Left colon (tissue), 2 donors: ENCODE data around the gene KCNN1. TPM values are rescaled to one million over a fixed set of nuclear protein-coding genes. Genes with fewer than 3 reads are reported as not detected.
A peak's percentile ranks its signal among the peaks of the same experiment; 100 is the strongest.
"Not testable (repeated sequence)": the region's sequence is repeated elsewhere in the genome, so short reads cannot be mapped to it uniquely, and the experiment has no call there.

Experiments used
- ATAC-seq: fragments of 200-7000 bp; cut with Tn5 transposase; one replicate; pipeline ENCODE4 v1.9.1; 2020; ENCODE audit warnings: mild to moderate bottlenecking, moderate library complexity
- DNase-seq, 2 donors: peaks; one replicate each; pipeline ENCODE4 v3.0.0-alpha.2; 2020
- intact Hi-C, 2 donors: fragments of 100-400 bp; cut with DNase I in 1 of 2; cut with micrococcal nuclease in 1 of 2; formaldehyde crosslinking; loops; one replicate each; pipeline versions ENCODE4 v1.11.2 to v1.14.0; 2022; cut with DNase I, micrococcal nuclease
- total RNA-seq, 2 donors: library from RNA; stranded (reverse); fragmentation: NEBNext Ultra II Directional; extraction: Animal tissue kit (Norgen Biotek cat#: 25700); gene quantifications; one replicate each; pipeline ENCODE4 v1.2.1, GENCODE V29; 2021
- donor health status: DM: no; HTN: no; CAD: no.
- donor health status: DM: yes; HTN: yes; CAD: no.

The KCNN1 gene
- total RNA-seq, 2 donors from 2014 or later = 0.14 TPM; not detected in 1

- no peak for DNase-seq
- ATAC-seq = no peak
- intact Hi-C loops = no loop called here
These were observed 9.0 kb upstream of the KCNN1 start for GRCh38 chr19:17957885-17958284.

DNA sequence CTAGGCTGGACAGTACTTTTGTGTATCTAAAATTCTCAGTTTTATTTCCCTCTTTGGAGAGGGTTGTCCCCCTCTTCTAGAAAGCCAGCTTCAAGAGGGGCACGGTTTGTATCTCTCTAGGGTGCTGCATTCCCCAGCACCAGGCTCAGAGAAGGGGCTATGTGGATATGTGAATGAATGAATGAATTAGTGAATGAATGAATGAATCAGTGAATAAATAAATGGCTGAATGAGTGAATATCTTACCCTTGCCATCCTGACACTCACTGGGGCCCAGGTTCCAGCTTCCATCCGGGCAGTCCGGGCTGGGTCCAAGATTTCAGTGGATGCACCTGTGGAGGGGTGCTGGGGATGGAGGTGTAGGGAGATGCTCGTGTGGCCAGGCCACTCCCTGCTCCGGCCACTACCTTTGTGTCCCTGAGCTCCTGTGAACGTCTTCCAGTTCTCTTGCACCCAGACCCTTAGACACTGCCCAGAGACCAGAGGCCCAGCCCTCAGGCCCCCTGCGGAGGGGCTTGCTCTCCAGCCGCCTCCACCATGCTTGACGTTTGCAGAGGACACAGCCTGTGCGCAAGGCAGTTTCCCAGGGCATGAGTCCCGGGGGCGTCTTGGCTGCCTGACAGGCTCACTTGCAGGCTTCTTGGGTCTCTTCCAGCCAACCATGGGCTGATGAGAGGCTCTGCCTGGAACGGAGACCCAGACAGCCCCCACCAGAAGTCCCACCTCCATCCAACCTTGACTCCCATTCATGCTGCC, 2.8 kb upstream of the KCNN1 start:
- no peak for DNase-seq
- intact Hi-C loops = no loop called here
- ATAC-seq = no peak

GRCh38 chr19:17965370-17966128, 1.4 kb upstream of the KCNN1 start:
- intact Hi-C loops = no loop called here
- ATAC-seq (no peak), DNase-seq (no peak)

GRCh38 chr19:17966129-17966483, 801 bp upstream of the KCNN1 start:
- no peak for ATAC-seq
- intact Hi-C loops = no loop called here
- DNase-seq = no peak

DNA sequence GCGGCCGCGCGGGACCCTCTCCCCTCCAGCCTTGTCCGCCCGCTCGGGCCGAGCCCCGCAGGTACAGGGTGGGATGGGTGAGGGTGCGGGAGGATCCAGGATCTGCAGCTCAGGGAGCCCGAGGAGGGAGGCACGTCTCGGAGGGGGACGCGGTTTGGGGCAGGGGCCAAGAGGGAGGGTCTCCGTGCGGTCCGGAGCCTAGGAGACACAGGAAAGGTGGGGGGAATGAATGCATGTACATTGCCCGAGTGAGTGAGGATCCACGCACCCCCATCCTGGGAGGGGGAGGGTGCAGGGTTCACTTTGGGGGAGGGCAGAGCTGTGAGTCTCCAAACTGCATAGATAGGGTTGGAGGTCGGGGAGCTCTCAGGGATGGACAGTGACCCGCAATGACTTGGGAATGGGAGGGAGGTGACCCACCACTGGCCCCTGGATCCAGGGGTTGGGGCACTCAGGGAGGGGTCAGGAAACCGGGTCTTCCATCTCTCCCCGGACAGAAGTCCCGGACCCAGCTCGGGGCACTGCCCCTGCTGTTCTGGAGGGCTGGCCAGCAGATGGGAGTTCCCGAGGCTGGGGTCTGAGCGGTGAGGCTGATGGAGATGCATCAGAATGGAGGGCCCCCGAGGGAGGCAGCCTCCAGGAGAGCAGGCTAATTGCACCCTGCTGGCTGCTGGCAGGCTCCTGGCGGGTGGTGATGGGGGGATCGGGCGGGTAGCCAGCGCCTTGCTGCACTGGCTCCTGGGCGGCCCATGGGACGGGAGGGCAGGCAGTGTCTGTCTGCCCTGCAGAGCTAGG, 547 bp downstream of the KCNN1 start:
- ATAC-seq (no peak), DNase-seq (no peak)
- intact Hi-C loops = no loop called here

GRCh38 chr19:17968362-17968761, 1.5 kb downstream of the KCNN1 start:
- intact Hi-C loops = no loop called here
- ATAC-seq (no peak), DNase-seq (no peak)

DNA sequence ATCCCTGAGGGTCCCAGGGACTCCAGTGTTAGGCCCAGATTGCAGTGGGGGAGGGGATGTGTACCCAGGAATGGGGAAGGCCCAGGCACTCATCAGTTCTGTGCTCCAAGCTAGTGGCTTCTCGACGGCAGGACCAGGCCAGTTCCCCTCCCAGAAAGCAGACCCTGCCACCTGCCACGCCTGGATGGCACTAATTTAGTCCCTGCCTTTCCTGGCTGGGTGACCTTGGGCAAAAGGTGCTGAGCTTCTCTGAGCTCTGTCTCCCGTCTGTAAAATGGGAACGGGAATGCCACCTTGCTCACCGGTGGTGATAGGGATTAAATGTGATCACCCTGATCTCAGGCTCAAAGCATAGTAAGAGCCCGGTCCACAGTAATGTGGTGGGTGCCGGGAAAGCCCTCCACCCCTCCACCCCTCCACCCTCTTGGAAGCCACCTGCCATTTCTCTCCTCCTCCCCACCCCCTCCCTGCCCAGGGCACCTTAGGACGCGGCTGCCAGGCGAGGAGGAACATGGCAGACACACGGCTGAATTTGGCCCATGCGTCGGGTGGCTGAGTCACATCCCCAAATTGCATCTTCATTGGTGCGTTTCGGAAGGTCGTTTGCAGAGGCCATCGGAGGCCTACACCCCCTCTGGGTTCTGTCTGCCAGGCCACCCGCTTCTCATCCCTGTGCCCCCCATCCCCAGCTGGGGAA, 2.3 kb downstream of the KCNN1 start:
- intact Hi-C loops = no loop called here
- ATAC-seq = no peak

GRCh38 chr19:17972230-17972629, 5.3 kb downstream of the KCNN1 start:
- intact Hi-C loops = no loop called here
- DNase-seq = no peak
- ATAC-seq = no peak

More for the DNA sequence above, 2.3 kb downstream of the KCNN1 start:
- no peak for DNase-seq

DNA sequence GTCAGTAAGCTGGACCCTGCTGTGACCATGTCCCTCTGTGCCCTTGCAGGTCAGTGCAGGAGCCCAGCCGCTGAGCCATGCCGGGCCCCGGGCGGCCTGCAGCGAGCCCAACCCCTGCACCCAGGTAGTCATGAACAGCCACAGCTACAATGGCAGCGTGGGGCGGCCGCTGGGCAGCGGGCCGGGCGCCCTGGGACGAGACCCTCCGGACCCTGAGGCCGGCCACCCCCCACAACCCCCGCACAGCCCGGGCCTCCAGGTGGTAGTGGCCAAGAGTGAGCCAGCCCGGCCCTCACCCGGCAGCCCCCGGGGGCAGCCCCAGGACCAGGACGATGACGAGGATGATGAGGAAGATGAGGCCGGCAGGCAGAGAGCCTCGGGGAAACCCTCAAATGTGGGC, 6.9 kb downstream of the KCNN1 start:
- no peak for DNase-seq
- no peak for ATAC-seq
- intact Hi-C loops = no loop called here

- ATAC-seq (no peak), DNase-seq (no peak)
These were observed 7.6 kb downstream of the KCNN1 start for GRCh38 chr19:17974551-17974950.

DNA sequence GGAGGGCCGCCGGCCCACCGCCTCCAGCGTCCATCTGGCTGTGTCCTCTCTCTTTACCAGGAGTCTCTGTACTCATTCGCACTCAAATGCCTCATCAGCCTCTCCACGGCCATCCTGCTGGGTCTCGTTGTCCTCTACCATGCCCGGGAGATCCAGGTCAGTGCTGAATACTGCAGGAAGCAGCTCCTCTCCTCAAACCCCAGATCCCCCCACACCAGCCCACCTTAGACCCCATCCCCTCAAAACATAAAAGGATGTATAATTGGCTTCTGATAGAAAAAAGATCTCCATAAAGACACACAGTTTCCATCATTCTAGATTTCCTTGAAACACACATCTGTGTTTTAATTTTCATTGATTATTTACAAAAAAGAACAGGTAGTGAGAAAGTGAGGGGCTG, 8.1 kb downstream of the KCNN1 start:
- DNase-seq (no peak), ATAC-seq (no peak)
- intact Hi-C loops = no loop called here

More at GRCh38 chr19:17974551-17974950, 7.6 kb downstream of the KCNN1 start:
- intact Hi-C loops = no loop called here

DNA sequence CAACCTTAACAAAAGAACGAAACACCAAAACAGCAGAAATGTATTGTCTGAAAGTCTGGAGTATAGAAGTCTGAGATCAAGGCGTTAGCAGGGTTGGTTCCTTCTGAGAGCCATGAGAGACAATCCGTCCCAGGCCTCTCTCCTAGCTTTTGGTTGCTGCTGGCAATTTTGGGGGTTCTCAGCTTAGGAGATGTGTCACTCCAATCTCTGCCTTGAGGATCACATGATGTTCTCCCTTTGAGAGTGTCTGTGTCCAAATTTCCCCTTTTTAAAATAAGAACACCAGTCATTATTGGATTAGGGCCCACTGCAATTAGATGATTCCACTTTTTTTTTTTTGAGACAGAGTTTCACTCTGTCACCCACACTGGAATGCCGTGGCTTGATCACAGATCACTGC, 10.1 kb downstream of the KCNN1 start:
- intact Hi-C loops = no loop called here
- DNase-seq = no peak
- ATAC-seq = no peak

GRCh38 chr19:17977488-17977887, 10.6 kb downstream of the KCNN1 start:
- ATAC-seq (no peak), DNase-seq (no peak)
- intact Hi-C loops = no loop called here

DNA sequence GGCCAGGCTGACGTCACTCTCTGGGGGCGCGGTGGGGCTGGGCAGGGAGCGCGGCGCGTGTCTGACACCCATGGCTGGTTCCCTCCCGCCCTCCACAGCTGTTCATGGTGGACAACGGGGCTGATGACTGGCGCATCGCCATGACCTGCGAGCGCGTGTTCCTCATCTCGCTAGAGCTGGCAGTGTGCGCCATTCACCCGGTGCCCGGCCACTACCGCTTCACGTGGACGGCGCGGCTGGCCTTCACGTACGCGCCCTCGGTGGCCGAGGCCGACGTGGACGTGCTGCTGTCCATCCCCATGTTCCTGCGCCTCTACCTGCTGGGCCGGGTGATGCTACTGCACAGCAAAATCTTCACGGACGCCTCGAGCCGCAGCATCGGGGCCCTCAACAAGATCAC, 14.7 kb downstream of the KCNN1 start:
- ATAC-seq (no peak), DNase-seq (no peak)
- intact Hi-C loops = no loop called here

DNA sequence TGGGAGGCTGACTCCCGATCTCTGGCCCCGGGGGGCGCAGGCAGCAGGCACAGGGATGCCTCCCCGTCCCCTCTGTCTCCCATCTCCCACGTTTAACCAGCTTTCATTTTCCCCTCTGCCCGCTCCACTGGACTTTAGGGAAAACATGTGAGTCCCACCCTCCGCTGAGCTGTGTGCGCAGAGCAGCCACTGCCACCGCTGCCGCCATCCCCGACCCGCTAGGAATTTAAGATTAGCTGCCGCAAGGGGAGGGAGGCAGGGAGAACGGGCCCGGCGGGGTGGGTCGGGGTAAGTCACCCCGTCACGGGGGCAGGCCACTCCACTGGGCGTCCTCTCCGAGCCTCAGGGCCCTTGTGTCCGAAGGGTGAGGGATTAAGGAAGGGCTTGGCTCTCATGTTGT, 15.5 kb downstream of the KCNN1 start:
- DNase-seq = no peak
- intact Hi-C loops = no loop called here

DNA sequence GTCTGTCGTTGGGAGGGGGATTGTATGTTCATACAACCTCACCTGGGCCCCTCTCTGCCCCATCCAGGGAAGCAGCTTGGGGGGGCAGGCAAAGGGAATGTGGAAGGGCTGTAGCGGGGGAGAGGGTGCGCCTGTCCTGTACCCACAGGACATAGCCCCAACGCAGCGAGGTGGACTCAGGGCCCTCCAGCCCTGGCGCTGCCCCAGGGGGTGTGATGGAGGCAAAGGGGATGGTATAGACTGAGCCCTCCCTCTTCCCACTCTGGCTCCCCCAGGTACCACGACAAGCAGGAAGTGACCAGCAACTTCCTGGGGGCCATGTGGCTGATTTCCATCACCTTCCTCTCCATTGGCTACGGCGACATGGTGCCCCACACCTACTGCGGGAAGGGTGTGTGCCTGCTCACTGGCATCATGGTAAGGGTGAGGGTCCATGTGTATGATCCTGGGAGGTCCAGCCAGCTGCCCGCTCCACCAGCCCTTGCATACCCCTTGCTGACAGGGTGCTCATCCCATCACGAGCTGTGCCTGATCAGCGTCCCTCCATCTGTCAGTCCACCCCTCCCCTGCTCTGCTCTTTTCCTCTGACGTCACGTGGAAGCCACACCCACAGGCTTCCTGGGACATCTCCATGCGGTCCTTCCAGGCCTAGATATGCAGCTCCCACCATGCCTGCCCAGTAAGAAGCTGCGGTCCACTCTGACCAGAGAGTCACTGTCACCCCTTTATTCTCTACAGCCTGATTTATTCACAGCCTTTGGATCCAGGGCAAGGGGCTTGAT, 18.3 kb downstream of the KCNN1 start:
- DNase-seq (peak in 1 of 2 donors; percentile 21), ATAC-seq (no peak)
- intact Hi-C loops = no loop called here

More for the DNA sequence above, 15.5 kb downstream of the KCNN1 start:
- no peak for ATAC-seq

DNA sequence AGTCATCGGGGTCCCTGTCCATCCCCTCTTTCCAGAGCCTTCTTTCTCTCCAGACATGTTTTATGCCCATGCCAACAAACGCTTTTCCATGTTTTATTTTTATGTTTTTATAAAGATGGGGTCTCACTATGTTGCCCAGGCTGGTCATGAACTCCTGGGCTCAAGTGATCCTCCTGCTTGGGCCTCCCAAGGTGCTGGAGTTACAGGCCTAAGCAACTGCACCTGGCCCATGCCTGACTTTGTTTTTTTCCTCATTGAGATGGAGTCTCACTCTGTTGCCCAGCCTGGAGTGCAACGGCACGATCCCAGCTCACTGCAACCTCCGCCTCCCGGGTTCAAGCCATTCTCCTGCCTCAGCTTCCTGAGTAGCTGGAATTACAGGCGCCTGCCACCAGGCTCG, 19.7 kb downstream of the KCNN1 start:
- ATAC-seq, DNase-seq, intact Hi-C loops: not testable (repeated sequence)

GRCh38 chr19:17988161-17988560, 21.3 kb downstream of the KCNN1 start:
- ATAC-seq = no peak
- intact Hi-C loops = no loop called here
- DNase-seq = no peak
